Measurements from ENCODE around the gene RAB3C.

The RAB3C gene

DNA sequence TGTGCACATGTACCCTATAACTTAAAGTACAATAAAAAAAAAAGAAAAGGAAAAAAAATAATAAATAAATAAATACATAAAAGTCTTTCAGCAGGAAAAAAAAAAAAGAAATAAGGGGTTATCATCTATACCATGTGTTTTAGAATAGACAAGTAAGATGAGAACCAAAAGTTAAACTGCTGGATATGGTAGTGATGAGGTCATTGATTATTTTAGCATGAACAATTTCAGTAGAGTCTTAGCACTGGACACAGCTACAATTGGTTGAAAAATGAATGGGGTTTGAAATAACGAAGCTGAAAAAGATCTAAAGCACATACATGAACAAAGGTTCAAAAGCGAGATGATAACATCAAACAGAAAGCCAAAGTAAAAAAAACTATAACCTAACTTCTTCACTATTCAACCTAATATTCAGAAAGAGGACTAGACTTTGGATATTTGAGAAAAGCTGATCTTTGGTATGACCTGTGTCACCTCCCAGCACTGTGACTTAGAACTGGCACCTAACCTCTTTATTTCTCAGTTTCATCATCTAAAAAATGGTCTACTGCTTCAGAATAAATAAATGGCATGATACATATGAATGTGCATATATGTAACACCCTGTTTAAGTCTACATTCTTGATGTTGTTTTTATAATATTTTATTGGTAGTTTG lies 133.3 kb downstream of the RAB3C start:
- no peak overlapping the region for H3K4me3 ChIP-seq (ENCODE audit: low read depth, low read length)
- TF ChIP-seq, protein P1, sequence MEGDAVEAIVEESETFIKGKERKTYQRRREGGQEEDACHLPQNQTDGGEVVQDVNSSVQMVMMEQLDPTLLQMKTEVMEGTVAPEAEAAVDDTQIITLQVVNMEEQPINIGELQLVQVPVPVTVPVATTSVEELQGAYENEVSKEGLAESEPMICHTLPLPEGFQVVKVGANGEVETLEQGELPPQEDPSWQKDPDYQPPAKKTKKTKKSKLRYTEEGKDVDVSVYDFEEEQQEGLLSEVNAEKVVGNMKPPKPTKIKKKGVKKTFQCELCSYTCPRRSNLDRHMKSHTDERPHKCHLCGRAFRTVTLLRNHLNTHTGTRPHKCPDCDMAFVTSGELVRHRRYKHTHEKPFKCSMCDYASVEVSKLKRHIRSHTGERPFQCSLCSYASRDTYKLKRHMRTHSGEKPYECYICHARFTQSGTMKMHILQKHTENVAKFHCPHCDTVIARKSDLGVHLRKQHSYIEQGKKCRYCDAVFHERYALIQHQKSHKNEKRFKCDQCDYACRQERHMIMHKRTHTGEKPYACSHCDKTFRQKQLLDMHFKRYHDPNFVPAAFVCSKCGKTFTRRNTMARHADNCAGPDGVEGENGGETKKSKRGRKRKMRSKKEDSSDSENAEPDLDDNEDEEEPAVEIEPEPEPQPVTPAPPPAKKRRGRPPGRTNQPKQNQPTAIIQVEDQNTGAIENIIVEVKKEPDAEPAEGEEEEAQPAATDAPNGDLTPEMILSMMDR (IDR thresholded peaks at IDR 0.05; ENCODE audit: low read depth, low read length), result no peak

DNA sequence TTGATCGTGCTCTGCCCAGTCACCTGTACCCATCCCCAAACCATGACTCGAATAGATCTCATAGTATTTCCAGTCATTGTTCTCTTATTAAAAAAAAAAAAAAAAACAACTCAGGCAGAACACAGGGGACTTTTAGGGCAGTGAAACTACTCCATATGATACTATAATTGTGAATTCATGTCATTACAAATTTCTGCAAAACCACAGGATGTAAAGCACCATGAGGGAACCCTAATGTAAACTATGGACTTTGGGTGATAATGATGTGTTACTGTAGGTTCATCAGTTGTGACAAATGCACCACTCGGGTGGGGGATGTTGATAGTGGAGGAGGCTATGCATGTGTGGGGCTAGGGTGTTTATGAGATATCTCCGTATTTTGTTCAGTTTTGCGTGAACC lies 133.8 kb downstream of the RAB3C start:
- H3K4me3 ChIP-seq (ENCODE audit: low read depth, low read length), result no peak overlapping the region
- TF ChIP-seq, protein P1 (IDR thresholded peaks at IDR 0.05; ENCODE audit: low read depth, low read length), result no peak

DNA sequence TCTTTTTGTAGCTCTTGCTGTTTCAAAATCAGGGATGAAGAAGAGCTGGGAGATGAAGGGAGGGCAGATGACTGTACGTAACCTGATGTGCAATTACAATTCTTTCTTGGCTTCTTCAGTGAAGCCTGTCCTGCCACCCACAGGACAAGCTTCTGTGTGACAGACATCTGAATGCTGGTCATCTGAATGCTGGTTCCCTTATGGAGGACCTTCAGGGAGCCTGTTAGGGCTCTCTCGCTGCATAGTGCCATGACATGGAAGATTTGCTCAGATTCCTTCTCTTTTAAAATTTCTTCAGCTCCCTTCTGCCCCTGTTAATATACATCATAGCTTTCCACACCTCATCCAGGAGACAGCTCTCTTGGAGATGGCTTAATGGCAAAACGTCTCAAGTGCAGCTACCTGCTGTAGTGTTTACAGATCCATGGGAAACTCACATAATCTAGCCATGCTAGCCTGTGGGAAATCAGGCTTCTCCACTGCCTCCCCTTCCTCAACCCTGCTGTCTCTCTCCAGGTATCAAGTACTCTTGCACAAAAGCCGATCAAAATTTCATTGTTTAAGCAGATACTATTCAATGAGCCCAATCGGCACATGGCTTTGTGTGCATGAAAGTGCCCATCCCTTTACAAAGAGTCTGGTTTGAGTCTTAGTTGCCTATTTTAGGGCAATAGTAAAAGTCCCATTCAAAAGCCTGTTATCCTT lies 134.6 kb downstream of the RAB3C start:
- H3K4me3 ChIP-seq (ENCODE audit: low read depth, low read length), result no peak overlapping the region
- TF ChIP-seq, protein P1 (IDR thresholded peaks at IDR 0.05; ENCODE audit: low read depth, low read length), result no peak

DNA sequence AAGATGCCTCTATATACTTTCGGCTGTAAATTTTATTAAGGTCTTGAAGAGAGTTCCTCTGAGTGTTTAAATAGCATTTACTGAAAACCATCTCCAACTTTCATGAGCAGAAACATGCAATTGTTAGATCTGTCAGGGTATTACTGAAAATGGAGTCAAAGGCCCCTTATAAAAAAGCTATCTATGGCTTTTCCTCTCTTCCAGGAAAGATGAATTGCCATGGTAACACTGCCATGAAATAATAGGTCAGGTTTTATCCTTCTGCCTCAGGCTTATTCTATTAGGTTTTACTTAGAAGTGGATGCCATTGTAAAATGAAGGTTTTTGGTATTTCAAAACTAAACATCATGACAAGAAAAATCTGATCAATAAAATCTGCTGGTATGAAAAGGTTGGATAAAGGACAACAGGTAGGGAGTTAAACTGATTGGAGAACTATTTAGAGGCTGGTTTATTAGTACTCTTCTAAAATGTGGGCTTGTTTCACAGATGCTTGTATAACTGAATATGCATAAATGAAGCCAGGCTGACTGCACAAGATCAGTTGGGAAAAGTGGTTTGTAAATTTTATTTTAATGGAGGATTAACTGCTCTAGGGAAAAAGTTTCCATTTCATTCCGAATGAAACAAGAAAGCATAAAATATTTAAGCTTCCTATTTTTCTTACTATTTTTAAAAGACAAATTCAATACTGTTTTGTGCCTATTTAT lies 135.5 kb downstream of the RAB3C start:
- TF ChIP-seq, protein P1 (IDR thresholded peaks at IDR 0.05; ENCODE audit: low read depth, low read length), result no peak
- no peak overlapping the region for H3K4me3 ChIP-seq (ENCODE audit: low read depth, low read length)

DNA sequence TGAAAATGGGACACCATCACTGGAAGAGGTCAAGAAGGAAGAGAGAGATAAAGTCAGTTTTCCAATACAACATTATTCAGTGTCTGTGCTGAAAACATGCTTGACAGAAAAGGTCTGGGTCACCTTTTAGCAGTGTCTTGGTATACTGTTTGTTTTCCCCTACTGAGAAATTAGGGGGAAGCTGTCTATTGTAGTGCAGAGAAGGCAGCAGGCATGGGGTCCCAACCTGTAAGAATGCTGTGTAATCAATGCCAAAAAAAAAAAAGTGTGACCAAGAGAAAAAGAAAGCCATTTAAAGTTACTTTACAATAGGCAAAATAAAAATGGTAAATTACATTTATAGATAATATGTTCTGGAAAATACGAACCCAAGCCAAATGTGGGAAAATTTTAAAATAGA lies 139.3 kb downstream of the RAB3C start:
- H3K4me3 ChIP-seq (ENCODE audit: low read depth, low read length), result no peak overlapping the region
- TF ChIP-seq, protein P1 (IDR thresholded peaks at IDR 0.05; ENCODE audit: low read depth, low read length), result no peak

DNA sequence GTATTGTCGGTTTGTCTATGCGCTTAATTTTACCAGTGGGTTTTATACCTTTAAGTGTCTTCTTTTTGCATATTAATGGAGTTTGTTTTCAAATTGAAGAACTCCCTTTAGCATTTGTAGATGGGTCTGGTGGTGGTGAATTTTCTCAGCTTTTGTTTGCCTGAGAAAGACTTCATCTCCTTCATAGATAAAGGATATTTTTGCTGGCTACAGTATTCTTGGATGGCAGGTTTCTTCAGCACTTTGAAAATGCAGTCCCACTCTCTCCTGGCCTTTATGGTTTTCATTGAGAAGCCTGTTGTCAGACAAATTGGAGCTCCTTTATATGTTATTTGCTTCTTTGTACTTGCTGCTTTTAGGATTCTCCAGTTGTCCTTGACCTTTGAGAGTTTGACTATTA lies 142.1 kb downstream of the RAB3C start:
- TF ChIP-seq, protein P1 (IDR thresholded peaks at IDR 0.05; ENCODE audit: low read depth, low read length), result no peak
- no peak overlapping the region for H3K4me3 ChIP-seq (ENCODE audit: low read depth, low read length)

DNA sequence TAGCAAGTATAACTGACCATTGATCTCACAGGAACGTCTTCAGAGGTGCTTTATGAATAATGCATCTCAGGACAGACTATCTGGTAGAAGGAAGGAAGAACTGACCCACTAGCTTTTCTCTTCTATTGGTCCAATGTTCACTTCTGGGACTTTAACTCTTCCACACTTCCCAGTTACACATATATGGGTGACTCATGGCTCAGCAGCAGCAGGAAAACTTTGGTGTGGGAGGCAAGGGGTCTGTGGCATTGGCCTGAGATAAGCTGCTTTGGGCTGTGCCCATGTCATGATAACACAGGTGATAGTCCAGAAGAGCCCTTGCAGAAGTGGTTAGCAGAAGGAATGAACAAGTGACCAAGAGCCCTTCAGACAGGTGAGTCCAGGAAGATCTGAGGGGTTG lies 148.8 kb downstream of the RAB3C start:
- no peak overlapping the region for H3K4me3 ChIP-seq (ENCODE audit: low read depth, low read length)
- TF ChIP-seq, protein P1 (IDR thresholded peaks at IDR 0.05; ENCODE audit: low read depth, low read length), result no peak

Data from WI38 (cell line).